Mesenchymal stem cell (in vitro differentiated cells and primary cell): ENCODE data around the gene COQ2.
"Not testable (repeated sequence)": the region's sequence is repeated elsewhere in the genome, so short reads cannot be mapped to it uniquely, and the experiment has no call there.

ENCODE experiments used
- DNase-seq: peaks from one replicate; pipeline ENCODE4 v3.0.0-alpha.2; 2013
- H2AFZ ChIP-seq: one replicate; pipeline ENCODE4 v1.6.1; 2013; ENCODE audit warnings: low read depth, mild to moderate bottlenecking, control low read depth, inconsistent platforms, low read length, moderate library complexity
- H2AK5ac ChIP-seq: 2 replicates; pipeline ENCODE4 v1.6.1; 2013; ENCODE audit warnings: low read length, moderate library complexity, mild to moderate bottlenecking, inconsistent platforms; ENCODE audit not compliant: severe bottlenecking
- H2BK120ac ChIP-seq: one replicate; pipeline ENCODE4 v1.6.1; 2013; ENCODE audit warnings: low read depth, mild to moderate bottlenecking, inconsistent platforms, low read length, moderate library complexity
- H2BK12ac ChIP-seq, 2 experiments: one replicate each; pipeline ENCODE4 v1.6.1; 2013; ENCODE audit warnings: inconsistent platforms in 2 of 2, low read length in 2 of 2, mild to moderate bottlenecking in 2 of 2, moderate library complexity in 2 of 2, control low read depth in 1 of 2
- H2BK15ac ChIP-seq: one replicate; pipeline ENCODE4 v1.6.1; 2013; ENCODE audit warnings: mild to moderate bottlenecking, low read depth, inconsistent platforms; ENCODE audit not compliant: poor library complexity, severe bottlenecking
- H2BK5ac ChIP-seq: 2 replicates; pipeline ENCODE4 v1.6.1; 2013; ENCODE audit warnings: low read depth, mild to moderate bottlenecking, low read length, control low read depth, inconsistent platforms; ENCODE audit not compliant: poor library complexity, severe bottlenecking
- H3K14ac ChIP-seq, 2 experiments: one replicate each; pipeline ENCODE4 v1.6.1; 2013; ENCODE audit warnings: inconsistent platforms in 2 of 2, low read length in 2 of 2, control low read depth in 1 of 2, mild to moderate bottlenecking in 1 of 2, moderate library complexity in 1 of 2
- H3K18ac ChIP-seq, 2 experiments: one replicate each; pipeline ENCODE4 v1.6.1; 2013; ENCODE audit warnings: inconsistent platforms in 2 of 2, low read length in 2 of 2, control low read depth in 1 of 2, low read depth in 1 of 2, mild to moderate bottlenecking in 1 of 2
- H3K23ac ChIP-seq, 2 experiments: one replicate each; pipeline ENCODE4 v1.6.1; 2013; ENCODE audit warnings: inconsistent platforms in 2 of 2, low read length in 2 of 2, mild to moderate bottlenecking in 2 of 2, moderate library complexity in 2 of 2, control low read depth in 1 of 2
- H3K27ac ChIP-seq: 2 replicates; pipeline ENCODE4 v1.5.1; 2013; ENCODE audit warnings: mild to moderate bottlenecking, moderate library complexity, low read length, control low read depth, inconsistent platforms; ENCODE audit not compliant: poor library complexity, severe bottlenecking
- H3K27me3 ChIP-seq, 2 experiments: 2 replicates each; pipeline versions ENCODE4 v1.6.1 to v1.7.0; 2013; ENCODE audit warnings: low read length in 2 of 2, mild to moderate bottlenecking in 2 of 2, moderate library complexity in 2 of 2, control low read depth in 1 of 2, inconsistent platforms in 1 of 2; ENCODE audit not compliant: control insufficient read depth in 1 of 2, insufficient read depth in 1 of 2
- H3K36me3 ChIP-seq, 2 experiments: 2 replicates each; pipeline versions ENCODE4 v1.6.1 to v1.7.0; 2013; ENCODE audit warnings: low read length in 2 of 2, control low read depth in 1 of 2, inconsistent platforms in 1 of 2, low read depth in 1 of 2, mild to moderate bottlenecking in 1 of 2; ENCODE audit not compliant: insufficient read depth in 2 of 2, control insufficient read depth in 1 of 2
- H3K4ac ChIP-seq, 2 experiments: one replicate each; pipeline ENCODE4 v1.6.1; 2013; ENCODE audit warnings: inconsistent platforms in 2 of 2, low read length in 2 of 2, mild to moderate bottlenecking in 2 of 2, moderate library complexity in 2 of 2, control low read depth in 1 of 2, low read depth in 1 of 2
- H3K4me1 ChIP-seq: 2 replicates; pipeline ENCODE4 v1.6.1; 2013; ENCODE audit warnings: low read depth, low read length, control low read depth; ENCODE audit not compliant: control insufficient read depth, insufficient read depth
- H3K4me2 ChIP-seq: 2 replicates; pipeline ENCODE4 v1.6.1; 2013; ENCODE audit warnings: low read length, mild to moderate bottlenecking, inconsistent platforms; ENCODE audit not compliant: poor library complexity, severe bottlenecking
- H3K4me3 ChIP-seq, 2 experiments: 2 replicates each; pipeline versions ENCODE4 v1.5.1 to v1.7.0; 2013; ENCODE audit warnings: low read length in 2 of 2, mild to moderate bottlenecking in 2 of 2, control low read depth in 1 of 2, low read depth in 1 of 2; ENCODE audit not compliant: insufficient read depth in 1 of 2
- H3K79me1 ChIP-seq: replicated peaks from 2 replicates; pipeline ENCODE4 v1.6.1; 2013; ENCODE audit warnings: mild to moderate bottlenecking, control low read depth, low read length, inconsistent platforms; ENCODE audit not compliant: poor library complexity, severe bottlenecking
- H3K9ac ChIP-seq: 2 replicates; pipeline ENCODE4 v1.7.0; 2013; ENCODE audit warnings: mild to moderate bottlenecking, low read length, moderate library complexity
- H3K9me3 ChIP-seq: 2 replicates; pipeline ENCODE4 v1.7.0; 2013; ENCODE audit warnings: mild to moderate bottlenecking, low read length; ENCODE audit not compliant: control insufficient read depth
- H4K8ac ChIP-seq: one replicate; pipeline ENCODE4 v1.6.1; 2013; ENCODE audit warnings: inconsistent platforms, mild to moderate bottlenecking, low read length, moderate library complexity
- H4K91ac ChIP-seq: one replicate; pipeline ENCODE4 v1.6.1; 2013; ENCODE audit warnings: mild to moderate bottlenecking, low read length, inconsistent platforms
- whole genome bisulfite sequencing: methylation state at CpG from one replicate; pipeline ENCODE4 v1.1.7; 2013; ENCODE audit warnings: mixed read lengths; 5-methylcytosine and 5-hydroxymethylcytosine counted together

Gene COQ2

GRCh38 chr4:83240379-83240875 lies 44.2 kb downstream of the COQ2 start:
- Histone ChIP-seq H3K4ac (no peak overlapping the region), H4K91ac (no peak overlapping the region), H3K9me3 (no peaks in the 10 kb centered on the region), H2BK12ac (no peak overlapping the region), H3K27me3 (no peaks in the 10 kb centered on the region), H4K8ac (no peak overlapping the region), H3K36me3 (no peaks in the 10 kb centered on the region), H3K79me1 (no peaks in the 10 kb centered on the region), H3K4me2 (no peak overlapping the region), H3K14ac (no peak overlapping the region), H2BK120ac (no peak overlapping the region), H3K23ac (no peak overlapping the region), H2BK15ac (no peak overlapping the region), H3K4me3 (no peak overlapping the region), H2AFZ (no peak overlapping the region), H2BK5ac (no peak overlapping the region), H3K4me1 (no peaks in the 10 kb centered on the region), H3K18ac (no peak overlapping the region), H3K9ac (no peak overlapping the region), H2AK5ac (no peak overlapping the region), H3K27ac (no peak overlapping the region)
- 93% methylated on average over 3 of the region's 4 CpGs for WGBS
- no peak for DNase-seq

- Histone ChIP-seq H3K9ac (no peak overlapping the region), H3K27me3 (no peaks in the 10 kb centered on the region), H3K9me3 (no peaks in the 10 kb centered on the region), H3K27ac (no peak overlapping the region), H3K4ac (no peak overlapping the region), H3K23ac (no peak overlapping the region), H2BK15ac (no peak overlapping the region), H3K4me2 (no peak overlapping the region), H2AFZ (no peak overlapping the region), H3K18ac (no peak overlapping the region), H4K8ac (no peak overlapping the region), H3K4me1 (no peaks in the 10 kb centered on the region), H3K36me3 (no peaks in the 10 kb centered on the region), H2BK120ac (no peak overlapping the region), H2BK12ac (no peak overlapping the region), H3K4me3 (no peak overlapping the region), H4K91ac (no peak overlapping the region), H3K79me1 (no peaks in the 10 kb centered on the region), H2AK5ac (no peak overlapping the region), H3K14ac (no peak overlapping the region), H2BK5ac (no peak overlapping the region)
- 99% methylated on average over 4 of the region's 4 CpGs for WGBS
- DNase-seq, result no peak
Measured at GRCh38 chr4:83238393-83239248, 46.0 kb downstream of the COQ2 start.

- Histone ChIP-seq H2BK12ac (no peak overlapping the region), H3K27me3 (no peaks in the 10 kb centered on the region), H2AK5ac (no peak overlapping the region), H3K9me3 (no peaks in the 10 kb centered on the region), H2BK5ac (no peak overlapping the region), H3K4me1 (no peaks in the 10 kb centered on the region), H2AFZ (no peak overlapping the region), H4K8ac (no peak overlapping the region), H3K4ac (no peak overlapping the region), H3K9ac (no peak overlapping the region), H2BK120ac (no peak overlapping the region), H3K23ac (no peak overlapping the region), H3K4me2 (no peak overlapping the region), H3K14ac (no peak overlapping the region), H2BK15ac (no peak overlapping the region), H3K27ac (no peak overlapping the region), H4K91ac (no peak overlapping the region), H3K18ac (no peak overlapping the region), H3K79me1 (no peaks in the 10 kb centered on the region), H3K4me3 (no peak overlapping the region), H3K36me3 (no peaks in the 10 kb centered on the region)
- DNase-seq, result no peak
- no CpG with 5 or more reads among the region's 2 CpGs for WGBS
Measured at GRCh38 chr4:83237591-83237990, 47.0 kb downstream of the COQ2 start.

GRCh38 chr4:83235645-83236133 lies 48.9 kb downstream of the COQ2 start:
- not testable (repeated sequence) for H3K79me1 ChIP-seq, H2AK5ac ChIP-seq, H3K9me3 ChIP-seq, H3K23ac ChIP-seq, H3K4me1 ChIP-seq, DNase-seq, H2BK15ac ChIP-seq, H3K36me3 ChIP-seq, H2BK120ac ChIP-seq, H4K8ac ChIP-seq, H3K4me3 ChIP-seq, H3K27me3 ChIP-seq, H3K4ac ChIP-seq, H3K18ac ChIP-seq, H4K91ac ChIP-seq, H2BK5ac ChIP-seq, H3K9ac ChIP-seq, H2AFZ ChIP-seq, H3K4me2 ChIP-seq, H3K27ac ChIP-seq, H2BK12ac ChIP-seq, H3K14ac ChIP-seq
- 91% methylated on average over 2 of the region's 3 CpGs for WGBS
